ENCODE data around the gene GPR27.

DNA sequence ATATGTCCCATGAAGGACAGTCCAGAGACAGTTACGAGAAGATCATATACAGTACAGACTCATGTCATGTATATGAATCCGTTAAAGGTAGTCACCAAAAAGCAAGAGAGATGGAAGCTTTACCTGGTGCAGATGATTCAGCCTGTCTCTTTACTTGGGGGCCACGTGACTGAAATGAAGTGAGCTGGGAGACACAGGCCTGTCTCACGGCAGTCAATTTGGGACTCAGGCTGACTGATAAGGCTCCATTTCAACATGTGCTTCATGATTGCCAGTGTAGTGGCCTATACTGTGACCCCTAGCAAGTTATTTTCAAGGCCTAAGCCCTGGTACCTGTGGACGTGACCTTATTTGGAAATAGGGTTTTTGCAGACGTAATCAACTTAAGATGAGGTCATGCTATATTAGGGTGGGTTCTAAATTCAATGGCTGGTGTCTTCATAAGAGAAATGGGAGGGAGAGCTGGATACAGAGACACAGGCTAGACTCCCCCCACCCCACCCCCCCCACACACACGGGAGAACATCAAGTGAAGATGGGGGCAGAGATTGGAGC, 34.3 kb downstream of the GPR27 start:
- TF ChIP-seq CTCF (IDR thresholded peaks at IDR 0.05; ENCODE audit: poor library complexity) (no peak), EZH2 (IDR thresholded peaks at IDR 0.05; ENCODE audit: borderline replicate concordance) (no peak)

Measured in hepatocyte (in vitro differentiated cells).